HG03159 (cell line): Measurements from ENCODE around the gene LIFR.

Source experiments
- ATAC-seq: cut with Tn5 transposase; IDR thresholded peaks from one replicate; pipeline ENCODE4 v1.9.1; 2021; ENCODE audit warnings: mild to moderate bottlenecking, moderate library complexity; ENCODE audit not compliant: unreplicated experiment

Gene LIFR

DNA sequence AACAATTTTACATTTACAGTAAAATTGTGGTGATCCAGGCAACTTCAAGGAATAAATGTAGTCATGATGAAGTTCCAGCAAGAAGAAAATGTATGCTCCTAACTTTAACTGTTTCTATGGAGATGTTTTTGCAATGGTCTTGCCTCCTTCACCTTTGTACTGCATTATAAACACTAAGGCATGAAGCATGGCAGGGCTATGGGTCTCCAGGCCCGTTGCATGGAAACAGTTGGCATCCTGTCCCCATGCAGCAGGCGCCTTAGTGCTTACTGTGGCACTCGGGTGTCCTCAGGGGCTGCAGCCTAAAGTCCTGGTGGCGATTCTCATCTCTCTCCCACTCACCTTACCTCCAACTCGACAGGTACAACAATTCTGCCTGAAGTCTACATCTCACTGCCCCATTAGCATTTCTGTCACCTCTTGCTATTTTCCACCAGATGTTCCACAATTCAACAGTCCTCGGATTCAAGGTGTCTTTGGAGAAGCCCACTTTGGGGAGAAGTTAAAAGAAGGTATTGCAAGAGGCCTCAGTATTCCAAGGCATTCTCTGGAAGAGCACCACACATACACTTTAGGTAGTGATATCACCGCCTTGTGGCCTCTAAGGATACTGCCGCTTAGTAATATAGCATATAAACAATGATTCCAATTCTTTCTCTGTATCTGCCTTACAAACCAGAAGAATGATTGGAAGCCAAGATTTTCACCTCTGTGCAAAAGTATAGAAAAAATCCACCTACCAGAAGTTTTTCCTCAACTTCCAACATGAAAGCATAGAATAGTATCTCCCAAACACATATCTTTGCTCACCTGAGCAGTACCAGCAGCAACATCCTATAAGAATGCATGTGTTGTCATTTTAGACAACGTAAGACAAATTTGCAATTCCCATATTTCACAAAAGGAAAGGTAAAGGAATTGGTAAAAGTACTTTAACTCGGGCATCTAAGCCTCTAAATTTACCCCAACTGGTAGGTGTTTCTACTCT lies 5.1 kb downstream of the LIFR start:
- peak; percentile 74 for ATAC-seq

DNA sequence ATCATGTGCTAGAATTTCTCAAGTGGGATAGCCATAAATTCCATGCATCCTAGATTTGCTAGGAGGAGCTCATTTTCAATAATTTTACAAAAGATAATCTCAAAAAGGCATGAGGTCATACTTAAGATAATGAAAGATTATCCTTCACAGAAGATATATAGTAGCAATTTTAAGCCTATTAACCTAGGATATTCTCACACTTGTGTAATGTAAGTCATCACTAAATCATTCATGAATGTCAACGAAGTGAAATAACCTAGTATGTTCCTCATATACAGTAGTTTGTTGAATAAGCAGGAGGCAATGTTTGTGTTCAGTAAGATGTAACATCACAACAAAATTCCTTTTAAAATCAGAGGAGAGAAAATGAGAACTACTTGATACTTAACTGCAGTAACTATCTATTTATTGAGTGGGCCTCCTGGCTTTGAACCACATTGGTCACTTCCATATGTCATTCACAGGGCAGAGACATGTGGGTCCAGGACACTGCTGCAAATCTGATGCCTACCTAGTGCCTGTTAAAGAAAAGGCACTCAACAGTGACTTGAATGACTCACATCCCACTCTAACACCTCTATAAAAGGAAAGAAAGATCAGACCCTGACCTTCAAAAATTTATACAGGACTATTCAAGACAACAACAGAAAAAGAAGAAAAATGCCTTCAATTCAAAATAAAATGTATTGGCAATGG lies 8.2 kb downstream of the LIFR start:
- ATAC-seq = no peak

DNA sequence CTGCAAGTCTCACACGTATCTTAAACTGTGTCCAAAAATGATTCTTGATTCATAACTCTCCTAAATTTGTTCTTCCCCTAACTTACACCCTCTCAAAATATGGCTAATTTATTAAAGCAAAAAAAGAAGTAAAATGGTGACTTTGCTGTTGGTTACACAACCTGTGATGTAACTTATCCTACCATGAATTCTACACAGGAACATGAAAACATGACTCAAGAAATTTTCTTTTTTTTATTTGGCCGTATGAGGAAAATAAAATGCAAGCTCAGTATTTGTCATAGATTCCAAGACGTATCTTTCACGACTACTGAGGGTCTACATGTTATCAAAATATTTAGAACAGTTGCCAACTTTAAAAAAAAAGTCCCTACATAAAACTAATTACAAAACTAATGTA lies 9.2 kb downstream of the LIFR start:
- no peak for ATAC-seq

DNA sequence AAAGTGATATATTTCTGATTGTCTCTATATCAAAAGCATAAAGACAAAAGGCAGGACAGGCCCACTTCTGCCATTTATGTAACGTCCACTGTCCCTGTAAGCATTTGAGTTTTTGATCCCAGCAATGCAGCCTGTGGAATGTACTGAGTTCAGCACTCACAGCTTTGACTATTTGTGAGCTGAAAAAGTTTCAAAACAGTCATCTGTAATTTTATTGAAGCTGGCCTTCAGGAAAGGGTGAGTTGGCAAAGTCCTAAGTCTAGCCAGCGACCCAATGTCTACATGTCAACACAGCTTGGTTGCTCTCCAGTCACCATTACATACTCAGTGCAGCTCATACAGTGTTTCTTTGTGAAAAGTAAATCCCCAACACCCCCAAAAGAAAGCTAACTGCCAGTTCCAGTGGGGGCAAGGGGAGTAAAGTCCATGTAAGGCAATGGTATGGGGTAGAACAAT lies 9.7 kb downstream of the LIFR start:
- no peak for ATAC-seq

DNA sequence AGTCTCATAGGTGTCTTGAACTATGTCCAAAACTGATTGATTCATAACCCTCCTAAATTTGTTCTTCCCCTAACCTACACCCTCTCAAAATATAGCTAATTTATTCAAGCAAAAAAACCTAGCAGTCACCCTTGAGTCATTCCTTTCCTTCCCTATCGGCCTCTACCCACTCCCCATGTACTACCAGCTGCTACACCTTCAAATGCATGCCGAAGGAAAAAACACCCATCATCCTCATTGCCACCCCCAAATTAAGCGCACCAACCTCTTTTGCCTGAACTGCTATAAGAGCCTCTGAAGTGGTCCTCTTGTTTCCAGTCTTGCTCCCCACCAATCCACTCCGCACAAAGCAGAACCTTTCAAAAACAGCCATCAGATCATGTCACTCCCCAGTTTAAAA lies 12.6 kb downstream of the LIFR start:
- no peak for ATAC-seq

DNA sequence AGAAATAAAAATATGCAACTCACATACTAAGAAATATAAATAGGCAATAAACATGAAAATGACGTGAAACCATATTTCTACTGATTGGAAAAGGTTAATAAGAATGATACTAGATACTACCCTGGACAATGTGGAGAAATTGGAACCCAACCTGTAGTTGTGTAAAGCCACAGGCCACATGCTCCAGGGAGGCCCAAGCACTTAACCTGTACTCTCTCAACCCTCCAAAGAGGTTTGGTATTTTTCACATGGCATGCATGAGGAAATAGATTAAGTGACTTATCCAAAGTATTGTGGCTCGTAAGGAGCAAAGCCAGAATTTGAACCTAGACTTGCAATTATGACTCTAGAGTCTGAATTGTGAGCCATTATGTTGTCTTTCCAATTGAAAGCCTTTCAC lies 13.4 kb downstream of the LIFR start:
- no peak for ATAC-seq

DNA sequence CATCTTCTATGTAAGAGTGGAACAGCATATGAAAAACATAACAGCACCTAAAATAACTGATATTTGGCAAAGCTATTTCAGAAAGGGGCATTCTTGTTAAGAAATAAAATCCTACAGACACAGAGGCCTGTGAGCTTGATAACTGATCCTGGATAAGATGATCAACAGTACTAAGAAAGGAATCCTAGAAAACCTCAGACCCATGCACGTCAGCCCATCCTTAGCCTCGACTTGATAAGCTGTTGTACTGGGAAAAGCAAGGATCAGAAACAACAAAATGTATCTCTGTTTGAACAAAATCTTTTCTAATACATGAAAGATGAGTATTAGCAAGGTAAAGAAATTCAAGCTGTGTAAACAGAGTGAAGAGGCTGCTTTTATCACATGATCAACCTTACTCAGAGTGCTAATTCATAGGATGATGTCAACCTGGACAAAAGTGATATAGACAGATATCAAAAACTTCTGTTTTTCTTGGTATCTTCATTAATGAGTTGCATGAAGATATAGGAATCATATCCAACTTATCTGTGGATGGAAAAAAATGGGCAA lies 15.2 kb downstream of the LIFR start:
- no peak for ATAC-seq

DNA sequence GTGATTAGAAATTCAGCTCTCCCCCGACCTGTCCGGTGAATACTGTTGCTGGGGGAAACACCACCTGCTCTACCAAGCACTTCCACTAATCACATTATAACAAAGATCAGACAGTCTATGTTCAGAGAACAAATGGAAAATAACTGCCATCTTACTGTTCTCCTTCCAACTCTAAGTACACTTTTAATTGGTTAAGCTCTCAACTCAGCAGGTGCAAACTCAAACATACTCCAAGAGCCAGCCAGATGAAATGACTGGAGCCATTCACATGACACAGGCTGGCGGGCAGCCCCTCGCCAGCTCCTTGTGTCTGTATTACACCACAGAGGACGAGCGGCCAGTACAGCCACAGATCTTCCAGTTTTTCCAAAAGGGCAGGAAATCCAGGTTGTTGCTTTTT lies 16.1 kb downstream of the LIFR start:
- no peak for ATAC-seq

DNA sequence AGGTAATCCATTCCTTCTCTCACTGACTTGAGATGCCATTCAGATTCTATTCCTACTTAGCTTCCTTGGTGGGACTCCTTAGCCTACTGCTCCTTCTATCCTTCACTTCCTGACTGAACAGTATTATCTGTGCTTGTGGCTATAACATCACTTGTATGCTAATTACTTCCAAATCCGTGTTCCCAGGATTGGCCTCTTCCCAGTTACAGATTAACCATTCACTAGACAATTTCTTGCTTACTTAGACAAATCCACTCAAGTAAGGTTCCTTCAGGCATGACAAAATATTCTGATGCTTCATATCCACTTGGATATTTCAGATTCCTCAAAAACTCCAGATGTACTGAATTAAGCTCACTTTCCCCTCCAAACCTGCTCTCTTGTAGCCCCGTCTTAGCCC lies 18.3 kb downstream of the LIFR start:
- no peak for ATAC-seq

DNA sequence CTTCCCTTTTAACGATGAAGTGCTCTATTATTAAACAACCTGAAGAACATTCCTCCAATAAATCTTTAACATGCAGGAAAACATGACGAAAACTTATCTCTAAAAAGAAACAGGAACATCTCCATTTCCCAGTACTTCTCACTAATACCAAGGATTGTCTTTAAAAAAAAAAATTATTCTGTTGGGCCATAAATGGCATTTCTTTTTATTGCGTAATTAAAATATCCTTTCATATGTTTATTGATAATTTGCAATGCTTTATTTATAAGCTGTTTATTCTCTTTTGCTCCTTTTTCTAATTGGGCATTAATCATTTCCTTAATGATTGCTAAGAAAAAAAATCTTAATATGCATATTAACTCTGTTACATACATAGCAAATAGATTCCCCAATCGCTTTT lies 18.9 kb downstream of the LIFR start:
- no peak for ATAC-seq

DNA sequence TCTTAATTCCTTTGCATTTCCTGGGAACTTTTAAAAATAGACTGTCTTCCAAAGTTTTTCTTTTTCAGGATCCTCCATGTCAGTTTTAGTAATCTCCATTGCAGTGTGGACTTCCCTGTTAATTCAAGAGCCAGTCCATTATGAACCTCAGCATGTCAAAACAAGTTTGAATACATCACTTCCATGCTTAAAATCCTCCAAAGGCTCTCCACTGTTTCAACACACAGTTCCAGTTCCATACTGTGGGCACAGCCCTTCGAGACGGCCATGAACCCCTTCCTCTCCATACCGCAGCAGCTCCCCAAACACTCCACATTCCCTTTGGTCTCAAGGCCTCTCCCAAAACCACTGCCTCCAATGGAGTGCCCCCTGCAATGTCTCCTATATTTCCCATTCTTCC lies 19.5 kb downstream of the LIFR start:
- ATAC-seq = no peak

DNA sequence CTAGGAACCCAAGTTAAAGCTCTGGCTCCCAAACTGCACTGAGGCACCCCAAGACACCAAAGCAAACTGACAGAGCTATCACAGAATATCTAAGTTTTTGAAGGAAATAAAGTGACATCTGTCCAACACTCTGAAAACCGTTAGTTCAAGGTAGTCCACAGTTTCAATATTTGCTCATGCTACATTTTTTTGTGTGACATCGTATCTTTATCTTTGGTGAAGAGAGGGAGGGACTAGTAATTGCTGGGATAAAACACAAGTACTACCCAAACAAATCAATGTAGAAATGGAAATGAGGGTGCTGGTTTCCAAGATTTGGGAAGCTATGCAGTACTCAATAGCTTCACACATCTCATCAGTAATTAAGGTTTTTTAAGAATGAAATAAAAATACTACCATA lies 20.6 kb downstream of the LIFR start:
- no peak for ATAC-seq

DNA sequence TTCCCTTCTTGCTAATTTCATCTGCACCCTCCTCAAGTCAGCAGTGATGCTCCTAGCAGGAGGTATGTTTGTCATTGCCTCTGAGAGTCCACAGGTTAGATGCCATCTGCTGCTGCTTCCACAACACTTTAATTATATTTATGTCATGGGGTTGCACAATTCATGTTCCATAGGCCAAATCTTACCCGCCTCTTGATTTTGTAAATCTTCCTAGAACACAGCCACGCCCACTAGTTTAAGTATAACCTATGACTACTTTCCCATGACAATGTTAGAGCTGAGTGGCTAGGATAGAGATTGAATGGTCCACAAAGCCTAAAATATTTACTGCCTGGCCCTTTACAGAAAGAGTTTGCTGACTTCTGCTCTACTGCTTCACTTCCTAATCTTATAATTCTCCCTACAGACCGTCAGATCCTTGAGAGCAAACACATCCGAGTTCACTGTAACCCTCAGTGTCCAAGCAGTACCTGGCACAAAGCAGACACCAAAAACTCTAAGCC lies 21.1 kb downstream of the LIFR start:
- no peak for ATAC-seq

DNA sequence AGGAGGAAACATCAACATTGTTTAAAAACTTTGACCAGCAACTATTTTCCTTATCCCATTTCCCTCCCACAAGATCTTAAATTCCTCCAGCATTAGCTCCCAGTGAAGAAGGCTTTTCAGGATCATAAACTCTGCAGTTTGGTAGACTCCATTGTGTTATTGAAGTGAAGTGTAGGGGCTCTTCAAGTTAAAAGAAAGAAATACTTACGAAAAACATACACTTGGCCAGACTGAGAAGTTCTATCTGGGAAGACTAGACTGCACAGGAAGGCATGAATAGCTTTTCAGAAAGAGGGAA lies 22.3 kb downstream of the LIFR start:
- no peak for ATAC-seq

DNA sequence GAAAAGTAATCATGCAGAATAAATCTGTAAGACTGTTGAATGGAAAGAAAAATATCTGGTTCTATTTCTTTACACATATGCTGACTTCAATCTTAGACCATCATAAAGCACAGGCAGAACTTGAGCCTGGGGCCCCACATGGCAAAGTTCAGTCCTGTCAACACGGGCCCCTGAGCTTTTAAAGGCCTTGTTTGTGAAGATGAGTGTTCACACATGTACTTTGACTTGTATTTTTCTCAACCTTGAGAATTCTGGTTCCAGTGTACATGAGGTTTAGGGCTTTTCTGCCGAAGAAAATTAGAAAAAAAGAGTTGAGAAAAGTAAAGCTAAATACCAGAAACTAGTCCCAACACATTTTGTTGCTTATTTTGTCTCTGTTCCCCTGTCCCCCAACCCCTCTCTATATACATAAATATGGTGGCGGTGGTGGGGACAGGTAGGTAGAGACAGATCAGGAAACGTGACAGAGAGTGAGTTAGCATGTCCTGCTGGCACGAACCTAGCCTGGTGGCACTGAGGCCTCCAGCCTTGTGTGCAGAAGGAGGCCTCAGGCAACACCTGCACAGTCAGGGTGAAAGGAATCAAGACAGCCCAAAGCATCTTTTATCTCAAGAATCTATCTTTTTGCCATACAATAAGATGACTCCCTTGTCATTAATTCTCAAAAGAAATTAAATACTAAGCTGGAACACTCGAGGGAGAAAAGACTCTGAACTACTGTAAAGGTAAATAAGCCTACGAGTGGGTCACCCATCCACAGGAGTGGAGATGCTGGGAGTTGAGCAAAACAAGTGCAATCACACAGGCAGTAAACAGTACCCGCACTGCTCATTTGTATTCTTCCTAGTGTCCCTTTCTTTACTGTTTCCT lies 22.9 kb downstream of the LIFR start:
- ATAC-seq = no peak

DNA sequence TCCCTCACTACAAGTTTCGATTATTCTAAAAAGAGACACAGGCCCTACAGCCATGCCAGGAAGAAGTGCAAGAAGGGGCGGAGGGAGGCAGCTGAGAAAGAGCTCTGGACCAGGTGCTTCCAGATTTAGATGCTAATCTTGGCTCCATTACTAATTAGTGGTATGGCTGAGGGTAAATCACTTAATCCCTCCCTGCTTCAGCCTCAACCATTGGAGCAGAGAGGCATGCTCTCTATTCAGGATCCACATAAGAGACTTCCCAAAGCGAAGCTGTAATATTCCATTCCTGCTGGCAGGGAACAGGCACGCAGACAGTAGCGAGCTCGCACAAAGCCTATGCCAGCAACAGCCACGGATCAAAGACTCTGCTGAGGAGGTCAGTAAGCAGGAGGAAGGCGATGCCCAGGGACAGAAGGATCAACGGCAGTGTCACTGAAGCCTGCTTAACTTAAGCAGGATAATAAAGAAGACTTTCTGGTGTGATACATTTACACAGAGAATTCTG lies 24.2 kb downstream of the LIFR start:
- no peak for ATAC-seq

DNA sequence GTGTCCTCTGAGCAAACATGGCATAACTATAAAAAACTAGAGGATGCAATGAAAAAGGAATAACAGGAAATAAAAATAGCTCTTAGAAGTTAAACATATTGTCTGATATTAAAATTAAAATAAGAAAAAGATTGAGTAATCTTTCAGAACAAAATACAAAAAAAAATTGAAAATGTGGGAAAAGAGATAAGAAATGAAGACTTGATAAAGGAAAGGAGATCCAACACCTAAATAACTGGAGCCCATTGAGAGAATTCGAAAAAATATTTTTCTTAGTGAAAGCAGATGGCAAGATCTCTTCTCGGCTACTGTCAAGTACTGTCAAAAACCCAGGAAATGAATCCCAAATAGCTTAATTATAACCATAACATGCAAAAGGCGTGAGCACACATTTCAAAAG lies 24.9 kb downstream of the LIFR start:
- ATAC-seq = no peak

DNA sequence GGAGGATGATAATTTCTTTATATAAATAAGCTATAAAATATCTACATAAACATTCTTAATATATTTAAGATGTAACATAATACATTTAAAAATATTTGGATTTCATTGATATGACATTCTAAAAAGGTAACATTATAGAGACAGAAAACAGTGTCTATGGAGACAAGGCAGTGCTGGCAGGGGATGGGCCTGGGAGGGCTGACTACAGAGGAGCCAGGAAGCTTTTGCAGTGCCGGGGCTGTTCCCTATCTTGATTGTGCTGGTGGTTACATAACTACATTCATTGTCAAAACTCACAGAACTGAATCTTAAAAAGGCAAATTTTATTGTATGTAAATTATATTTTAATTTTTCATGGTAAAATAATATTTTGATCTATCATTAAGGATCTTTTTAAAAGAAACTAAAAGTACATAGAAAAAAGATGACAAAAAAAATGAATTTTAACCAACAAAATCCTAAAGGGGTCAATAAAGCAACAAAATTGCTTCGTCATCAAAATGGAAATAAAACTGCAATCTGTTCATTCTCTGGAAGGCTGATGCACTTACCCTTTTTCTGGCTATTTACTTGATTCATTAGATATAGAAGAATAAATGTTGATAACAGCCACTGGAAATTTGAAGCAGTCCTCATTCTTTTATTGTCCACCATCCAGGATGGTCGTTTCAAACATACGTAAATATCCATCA lies 26.3 kb downstream of the LIFR start:
- ATAC-seq = no peak

DNA sequence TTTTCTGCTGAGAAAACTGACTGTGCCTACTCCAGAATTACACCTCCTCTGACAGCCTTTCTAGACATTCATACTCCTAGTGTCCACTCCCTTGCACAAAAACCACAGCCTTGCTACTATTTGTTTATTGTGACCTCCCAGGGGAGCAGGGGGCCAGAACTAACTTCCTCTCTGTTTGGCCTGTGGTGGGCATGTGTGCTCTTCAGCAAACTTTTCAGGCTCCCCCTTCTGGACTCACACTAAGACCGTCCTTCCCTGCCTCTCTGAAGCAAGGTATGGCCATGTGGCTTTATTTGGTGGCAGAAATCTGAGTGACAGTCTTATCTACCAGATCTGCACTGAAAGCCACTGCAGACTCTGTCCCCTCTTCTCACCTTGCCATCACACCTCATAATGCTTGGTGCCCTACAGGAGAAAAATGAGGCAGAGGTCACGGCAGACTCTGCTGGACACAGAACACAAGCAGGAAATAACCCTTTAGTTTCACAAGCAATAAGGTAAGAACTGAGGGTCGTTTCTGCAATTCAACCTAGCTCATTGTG lies 28.2 kb downstream of the LIFR start:
- no peak for ATAC-seq

DNA sequence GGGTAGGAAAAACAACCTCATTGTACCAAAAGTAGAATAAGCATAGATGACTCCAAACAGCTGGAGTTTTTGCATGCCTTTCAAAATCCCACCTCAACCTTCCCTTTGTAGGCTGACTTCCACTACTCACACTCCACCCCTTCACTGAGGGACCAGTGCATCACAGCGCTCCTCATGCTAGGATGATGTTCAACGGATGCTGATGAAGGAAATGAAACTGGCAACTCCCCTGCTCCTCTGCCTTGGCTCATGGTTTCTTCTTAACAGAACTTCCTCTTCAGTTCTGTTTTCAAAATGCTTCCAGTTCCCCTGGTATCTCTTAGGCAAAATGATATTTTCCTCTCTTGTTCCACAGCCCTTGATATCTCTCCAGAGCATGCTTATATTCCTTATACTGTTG lies 29.0 kb downstream of the LIFR start:
- ATAC-seq = no peak
